AG04450 (cell line): ENCODE measurements around the gene FOSL2. TPM values are rescaled to one million over a fixed set of nuclear protein-coding genes. Genes with fewer than 3 reads are reported as not detected.

Experiments
- CTCF ChIA-PET: fragments of 300-600, 350-600 bp; formaldehyde crosslinking; extraction: SDS; loops from one replicate; lab custom pipeline; 2022; ENCODE audit warnings: antibody characterized with exemption, inconsistent platforms; lab: Charles Lee
- POLR2A ChIA-PET: fragments of 350-600 bp; formaldehyde crosslinking; extraction: SDS; loops from one replicate; lab custom pipeline; 2021; ENCODE audit warnings: antibody characterized with exemption, inconsistent platforms; lab: Yijun Ruan, JAX
- DNase-seq: peaks from one replicate; pipeline ENCODE4 v3.0.0-alpha.2; 2011; ENCODE audit warnings: low read depth, low spot score
- H3K27ac ChIP-seq: one replicate; pipeline ENCODE4 v1.5.1; 2012; ENCODE audit warnings: low read depth, low read length, control low read depth
- H3K27me3 ChIP-seq: one replicate; pipeline ENCODE4 v1.6.0; 2012; ENCODE audit warnings: low read length; ENCODE audit not compliant: control insufficient read depth, insufficient read depth
- H3K4me3 ChIP-seq: 2 replicates; pipeline ENCODE4 v1.5.1; 2011; ENCODE audit warnings: mild to moderate bottlenecking, low read depth, low read length, control low read depth
- H3K9me3 ChIP-seq: 2 replicates; pipeline ENCODE4 v1.5.1; 2012; ENCODE audit warnings: low read length; ENCODE audit not compliant: control insufficient read depth, insufficient read depth
- CTCF ChIP-seq: IDR thresholded peaks from 2 replicates; pipeline ENCODE4 v1.5.1; 2011; ENCODE audit warnings: low read depth, low read length, control low read depth, inconsistent platforms
- polyA plus RNA-seq: library from polyadenylated mRNA; depleted of rRNA; stranded (reverse); fragments of >200 nt; gene quantifications from 2 replicates; pipeline ENCODE4 v1.2.3, GENCODE V29; 2011

The FOSL2 gene
- polyA plus RNA-seq, 1 experiment: 45.3 TPM

GRCh38 chr2:28449488-28450395 is 57.1 kb downstream of the FOSL2 start:
- ChIA-PET POLR2A (no interaction called here), CTCF (no interaction called here)
- H3K9me3 ChIP-seq: no peaks in the 10 kb centered on the region; the same call in 1 of the 2 replicates
- no peaks in the 10 kb centered on the region for H3K27me3 ChIP-seq
- H3K27ac ChIP-seq: no peak overlapping the region
- H3K4me3 ChIP-seq: no peak overlapping the region
- TF ChIP-seq CTCF: no peak
- DNase-seq: no peak

GRCh38 chr2:28450901-28451565 is 58.4 kb downstream of the FOSL2 start:
- DNase-seq: no peak
- H3K4me3 ChIP-seq: no peak overlapping the region
- H3K9me3 ChIP-seq: no peaks in the 10 kb centered on the region; the same call in 1 of the 2 replicates
- no peaks in the 10 kb centered on the region for H3K27me3 ChIP-seq
- TF ChIP-seq CTCF: no peak
- H3K27ac ChIP-seq: no peak overlapping the region
- ChIA-PET POLR2A (no interaction called here), CTCF (no interaction called here)

DNA sequence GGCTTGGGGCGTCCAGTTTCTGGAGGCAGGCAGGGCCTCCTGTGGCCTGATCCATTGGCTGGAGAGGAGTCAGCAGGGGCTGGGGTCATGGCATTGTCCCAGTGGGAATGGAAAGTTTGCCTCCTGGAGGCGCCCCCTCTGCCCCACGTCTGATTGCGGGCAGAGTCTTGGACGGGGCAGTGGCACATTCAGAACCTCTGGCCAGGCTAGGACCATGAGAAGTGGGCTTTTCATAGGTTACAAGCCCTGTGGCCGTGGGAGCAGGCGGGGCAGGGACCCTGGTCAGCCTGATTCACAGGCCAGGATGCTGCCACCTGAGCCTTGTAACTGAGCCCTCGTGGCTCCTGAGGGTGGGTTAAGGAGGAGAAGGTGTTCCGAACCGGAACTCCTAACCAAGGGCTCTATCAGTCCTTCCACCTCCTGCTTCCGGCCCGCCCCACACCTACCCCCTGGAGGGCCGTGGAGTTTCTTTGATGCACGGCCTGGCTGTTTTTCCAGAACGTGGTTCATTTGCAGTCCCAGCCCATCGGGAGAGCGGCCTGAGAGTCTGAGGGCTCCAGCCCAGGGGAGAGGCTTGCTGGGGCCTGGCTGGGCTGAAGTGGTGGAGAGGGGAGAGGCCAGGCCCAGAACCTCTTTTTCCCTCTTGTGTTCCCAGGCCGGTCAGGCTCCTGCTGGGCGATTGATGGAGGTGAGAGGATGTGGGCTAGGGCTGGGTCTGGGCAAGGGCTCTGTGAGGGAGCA is 59.3 kb downstream of the FOSL2 start:
- H3K27ac ChIP-seq: no peak overlapping the region
- no peaks in the 10 kb centered on the region for H3K27me3 ChIP-seq
- DNase-seq: no peak
- POLR2A ChIA-PET: interaction anchor here (1.0 kb wide), 1 partner anchor 50 kb away, joined by 3 read pairs; no protein-coding TSS in a partner anchor
- TF ChIP-seq CTCF: no peak
- H3K9me3 ChIP-seq: no peaks in the 10 kb centered on the region; the same call in 1 of the 2 replicates
- CTCF ChIA-PET: interaction anchor here (0.7 to 2.6 kb wide), 8 partner anchors 35 to 768 kb away, joined by 3 to 14 read pairs (median 4); no protein-coding TSS in a partner anchor
- no peak overlapping the region for H3K4me3 ChIP-seq

DNA sequence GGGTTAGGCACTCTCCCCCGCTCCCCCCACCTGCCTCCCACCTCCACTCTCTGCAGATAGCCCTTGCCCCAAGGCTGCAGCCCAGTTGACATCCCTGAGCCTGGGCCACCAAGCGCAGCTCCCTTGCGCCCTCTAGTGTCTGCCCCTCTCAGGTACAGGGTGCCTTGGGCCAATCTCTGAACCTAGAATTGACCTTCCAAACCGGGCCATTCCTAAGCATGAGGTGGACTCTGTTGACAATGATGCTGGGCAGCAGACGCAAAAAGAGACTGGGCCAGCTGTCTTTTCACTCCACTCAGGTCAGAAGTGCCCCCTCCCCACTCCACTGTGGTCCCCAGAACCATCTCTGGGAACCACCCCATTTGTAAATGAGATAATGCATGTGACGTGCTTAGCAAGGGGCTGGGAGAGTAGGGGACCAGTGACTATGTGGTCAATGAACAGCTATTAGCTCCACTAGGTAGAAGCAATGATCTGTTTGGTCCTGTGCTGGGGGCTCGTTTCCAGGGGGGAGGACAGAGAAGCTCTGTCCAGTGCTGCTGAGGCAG is 60.0 kb downstream of the FOSL2 start:
- Histone ChIP-seq H3K27ac (no peak overlapping the region), H3K9me3 (no peaks in the 10 kb centered on the region; the same call in 1 of the 2 replicates), H3K27me3 (no peaks in the 10 kb centered on the region), H3K4me3 (no peak overlapping the region)
- POLR2A ChIA-PET: interaction anchor here (0.6 to 1.0 kb wide), 2 partner anchors 51 to 228 kb away, joined by 3 to 5 read pairs; no protein-coding TSS in a partner anchor
- no peak for DNase-seq
- CTCF ChIA-PET: interaction anchor here (0.7 to 2.6 kb wide), 12 partner anchors 8 to 769 kb away, joined by 3 to 14 read pairs (median 4); no protein-coding TSS in a partner anchor
- peak; percentile 90 for TF ChIP-seq CTCF
